ENCODE measurements around the gene ADAMTS16.

ADAMTS16 gene

DNA sequence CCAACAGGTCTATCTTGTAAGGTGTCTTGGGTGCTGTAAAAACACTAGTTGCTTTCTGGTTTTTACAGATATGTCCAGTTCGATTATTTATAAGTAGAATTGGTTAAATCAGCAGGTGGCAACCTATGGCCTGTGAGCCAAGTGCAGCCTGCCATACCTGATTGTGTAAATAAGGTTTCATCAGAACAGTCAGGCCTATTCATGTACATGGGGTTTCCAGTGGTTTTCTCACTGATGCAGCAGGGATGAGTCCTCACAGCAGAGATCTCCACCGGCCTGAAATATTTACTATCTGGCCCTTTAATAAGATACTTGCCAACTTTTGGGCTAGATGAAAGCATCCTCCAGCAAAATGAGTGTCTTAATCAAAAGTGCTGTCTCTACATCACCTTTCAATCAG lies 149.4 kb downstream of the ADAMTS16 start:
- no peak for DNase-seq

DNA sequence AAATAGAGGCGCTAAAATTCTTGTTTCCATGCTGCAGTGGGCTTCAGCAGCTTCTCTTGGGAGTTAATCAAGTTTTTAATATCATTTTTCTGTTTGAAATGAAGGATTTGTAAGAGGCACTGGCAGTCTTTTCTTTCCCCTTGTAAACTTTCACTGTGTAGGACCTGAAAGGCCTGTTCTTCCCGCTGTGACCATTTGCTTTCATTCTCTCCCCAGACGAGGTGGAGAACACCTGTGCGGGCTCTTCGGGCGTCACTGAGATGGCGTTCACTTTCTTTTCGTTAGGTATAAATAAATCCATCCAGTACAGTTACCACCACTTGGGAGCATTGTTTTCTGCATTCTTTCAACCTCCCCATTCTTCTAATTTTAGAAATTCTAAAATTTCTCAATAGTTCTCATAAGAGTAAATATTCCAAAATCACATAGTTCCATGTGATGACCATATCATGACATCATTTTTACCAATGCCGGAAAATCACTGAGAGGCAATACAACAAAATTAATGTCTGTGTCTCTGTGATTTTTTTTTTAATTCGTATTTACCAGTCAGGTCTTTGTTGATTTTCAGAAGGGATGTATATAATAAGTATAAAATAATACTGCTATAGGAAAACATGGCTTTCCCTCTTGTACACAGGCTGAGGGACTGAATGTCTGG lies 150.7 kb downstream of the ADAMTS16 start:
- DNase-seq: no peak

DNA sequence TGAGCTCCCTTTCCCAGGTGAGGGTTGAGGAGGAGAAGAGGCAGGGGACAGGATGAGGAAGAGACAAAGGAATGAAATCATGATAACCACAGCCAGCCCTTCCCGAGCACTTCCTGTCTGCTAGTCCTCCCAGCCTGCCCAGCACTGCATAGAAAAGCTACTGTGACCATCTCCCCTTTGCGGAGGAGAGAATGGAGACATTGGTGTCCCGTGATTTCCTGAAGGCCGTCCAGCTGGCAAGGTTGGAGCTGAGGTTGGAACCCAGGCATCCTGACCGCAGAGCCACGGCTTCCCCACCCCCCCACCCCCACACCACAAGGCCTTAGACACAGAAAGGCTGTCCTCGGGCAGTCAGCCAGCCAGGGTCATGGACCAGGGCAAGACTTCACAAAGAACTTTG lies 151.2 kb downstream of the ADAMTS16 start:
- DNase-seq: no peak

DNA sequence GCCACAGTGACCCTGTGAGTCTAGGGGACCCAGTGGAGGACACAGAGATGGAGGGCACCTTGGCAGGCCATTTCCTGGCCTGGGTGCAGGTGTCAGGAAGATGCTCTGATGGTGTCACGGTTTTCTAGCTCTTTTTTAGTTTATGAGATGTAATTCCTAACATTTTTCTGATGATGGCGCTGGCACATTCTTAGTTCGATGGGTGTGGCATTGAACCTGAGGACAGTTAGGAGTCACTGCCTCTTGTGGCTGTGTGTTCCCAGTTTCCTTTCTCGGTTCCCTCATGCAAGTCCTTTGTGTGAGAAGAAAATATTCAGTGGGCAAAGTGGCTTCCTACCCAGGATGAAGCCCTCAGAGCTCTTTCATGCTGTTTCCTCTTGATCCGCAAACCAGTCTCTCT lies 152.9 kb downstream of the ADAMTS16 start:
- no peak for DNase-seq

DNA sequence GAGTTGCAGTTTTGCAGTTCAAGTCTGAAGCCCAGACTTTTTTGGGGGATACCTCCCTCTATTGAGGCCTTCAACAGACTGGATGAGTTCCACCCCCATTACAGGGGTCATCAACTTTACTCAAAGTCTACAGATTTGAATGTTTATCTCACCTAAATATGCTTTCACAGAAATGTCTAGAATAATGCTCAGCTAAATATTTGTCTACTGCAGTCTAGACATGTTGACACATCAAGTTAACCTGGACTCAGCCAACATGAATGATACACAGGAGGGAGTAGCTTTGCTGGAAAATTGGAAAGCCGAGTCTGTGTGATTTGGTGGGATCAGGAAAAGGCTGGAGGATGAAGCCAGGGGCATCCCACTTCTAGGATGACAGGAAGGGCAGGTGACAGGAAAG lies 154.3 kb downstream of the ADAMTS16 start:
- DNase-seq: no peak

DNA sequence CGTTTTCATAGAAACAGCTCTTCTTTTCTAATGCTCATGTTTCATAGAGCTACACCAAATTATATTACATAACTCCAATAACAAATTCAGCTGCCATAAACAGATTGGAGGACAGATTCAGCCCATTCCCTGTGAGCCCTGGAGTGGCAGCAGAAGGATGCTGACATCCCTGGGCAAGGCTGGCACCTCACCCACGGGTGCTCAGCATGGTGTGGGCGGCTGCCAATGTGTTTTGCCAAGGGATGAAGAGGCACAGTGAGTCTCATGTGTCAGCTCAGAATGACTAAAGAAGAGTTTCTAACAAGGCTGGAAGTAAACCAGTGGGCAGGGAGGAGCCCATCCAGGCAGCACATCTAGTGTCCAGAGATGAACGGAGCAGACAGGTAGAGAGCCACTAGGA lies 155.2 kb downstream of the ADAMTS16 start:
- no peak for DNase-seq

DNA sequence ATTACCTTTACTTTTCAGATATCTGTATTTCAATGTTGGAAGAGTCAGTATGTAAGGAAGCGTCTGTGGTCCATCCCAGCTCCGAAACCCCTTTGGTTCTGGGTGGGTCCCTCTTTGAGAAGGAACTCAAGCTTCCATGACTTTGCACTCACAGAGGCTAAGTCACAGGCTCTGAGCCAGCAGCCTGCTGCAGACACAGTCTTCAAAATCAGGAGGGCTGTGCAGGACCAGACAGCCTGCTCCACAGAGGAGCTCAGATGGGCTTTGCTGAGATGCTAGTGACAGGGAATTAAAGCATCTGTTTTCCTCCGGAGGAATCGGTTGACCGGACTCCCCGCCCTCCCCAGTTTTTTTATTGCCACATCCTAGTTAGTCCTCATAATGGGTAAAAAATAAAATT lies 155.9 kb downstream of the ADAMTS16 start:
- no peak for DNase-seq

DNA sequence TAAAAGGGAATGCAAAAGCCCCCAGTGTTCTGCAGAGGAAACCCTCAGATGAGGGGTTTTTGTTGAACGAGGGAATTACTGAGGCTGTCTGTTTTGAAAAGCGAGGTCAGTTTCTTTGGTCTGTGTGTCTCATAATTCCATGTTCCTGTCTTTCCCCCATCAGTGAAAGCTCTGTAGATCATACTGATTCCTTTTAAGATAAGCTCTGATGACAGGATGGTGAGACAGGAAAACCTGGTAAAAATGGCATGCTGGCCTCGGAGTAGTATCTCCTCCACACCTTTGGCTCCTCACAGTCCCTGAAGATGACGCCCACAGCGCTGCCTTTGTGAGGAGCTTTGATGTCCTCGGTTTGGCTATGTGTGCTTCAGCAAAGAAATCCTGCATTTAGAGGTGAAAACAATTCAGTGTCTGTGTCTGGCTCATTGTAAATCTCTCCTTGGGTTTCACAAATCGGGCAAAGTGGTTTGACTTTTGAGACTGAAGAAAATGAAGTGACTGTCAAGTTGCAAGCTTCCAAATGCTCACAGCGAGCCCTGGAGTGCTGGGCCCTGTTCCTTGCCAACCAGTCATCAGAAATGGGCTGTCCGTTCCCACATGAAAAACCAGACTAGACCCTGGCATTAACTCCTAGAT lies 157.4 kb downstream of the ADAMTS16 start:
- no peak for DNase-seq

DNA sequence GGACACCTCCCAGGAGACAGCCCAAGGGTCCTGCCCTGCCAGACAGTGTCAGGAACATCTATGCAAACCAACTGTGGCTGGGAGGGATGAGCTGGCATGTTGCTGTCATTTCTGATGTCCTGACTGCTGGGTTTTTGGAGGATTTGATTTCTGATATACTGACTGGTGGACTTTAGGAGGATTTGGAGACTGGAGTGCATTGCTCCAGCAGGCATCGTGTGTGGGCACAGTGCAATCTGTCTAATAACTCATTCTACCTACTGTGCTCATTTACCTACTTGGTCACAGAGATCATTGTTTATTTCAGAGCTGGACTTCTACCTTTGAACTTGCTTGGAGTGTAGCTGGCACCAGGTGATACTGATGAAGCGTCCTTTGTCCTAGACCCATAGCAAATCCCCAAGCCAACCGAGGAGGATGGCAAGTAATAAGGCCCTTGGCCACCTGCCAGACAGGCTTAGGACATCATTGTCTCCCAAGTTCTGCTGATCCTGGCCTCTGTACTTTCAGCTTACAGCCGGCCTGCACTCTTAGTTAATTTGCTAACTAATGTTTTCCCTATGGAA lies 158.0 kb downstream of the ADAMTS16 start:
- no peak for DNase-seq

DNA sequence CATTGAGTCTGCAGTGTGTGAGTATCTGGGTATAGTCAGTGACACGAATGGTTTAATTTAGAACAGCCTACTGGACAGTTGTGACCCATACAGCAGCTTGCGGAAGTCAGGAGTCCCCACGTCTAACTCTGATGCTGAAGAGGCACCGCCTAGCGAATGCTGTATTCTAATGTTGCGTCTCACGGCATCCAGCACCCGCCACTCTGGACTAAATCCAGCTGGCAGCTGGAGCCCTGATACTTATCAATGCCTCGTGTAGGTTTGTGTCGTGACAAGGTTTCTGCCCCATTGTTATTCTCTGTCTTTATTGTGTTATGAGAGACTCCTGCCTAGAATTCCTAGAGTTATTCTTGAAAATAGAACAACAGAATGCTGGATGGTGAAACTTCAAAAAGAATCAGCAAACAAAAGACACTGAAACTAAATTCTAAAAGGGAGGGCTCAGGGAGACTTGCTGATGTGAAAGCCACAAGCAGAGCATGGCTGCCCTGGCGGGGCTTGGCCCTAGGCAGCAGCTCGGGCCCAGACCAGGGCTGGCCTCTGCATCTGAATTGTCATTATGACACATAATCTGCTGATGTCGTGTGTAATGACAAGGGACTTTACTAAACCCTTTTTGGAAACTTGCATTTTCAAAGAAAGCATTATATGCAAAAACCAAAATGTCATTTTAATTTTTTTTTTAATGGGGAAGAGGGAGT lies 158.9 kb downstream of the ADAMTS16 start:
- no peak for DNase-seq

DNA sequence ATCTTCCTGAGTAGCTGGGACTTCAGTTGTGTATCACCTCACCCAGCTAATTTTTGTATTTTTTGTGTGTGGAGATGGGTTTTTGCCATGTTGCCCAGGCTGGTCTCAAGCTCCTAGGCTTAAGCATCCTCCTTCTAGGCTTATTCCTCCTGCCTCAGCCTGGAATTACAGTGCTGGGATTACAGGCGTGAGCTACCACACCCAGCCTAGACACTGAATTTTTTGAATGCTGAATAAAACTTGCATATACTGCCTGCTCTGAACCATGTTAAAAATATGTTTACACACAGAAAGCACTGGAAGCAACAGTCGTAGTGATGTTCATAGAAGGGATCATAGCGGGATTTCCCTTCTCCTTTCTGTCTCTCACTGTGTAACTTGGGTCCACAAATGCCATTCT lies 161.0 kb downstream of the ADAMTS16 start:
- DNase-seq: no peak

DNA sequence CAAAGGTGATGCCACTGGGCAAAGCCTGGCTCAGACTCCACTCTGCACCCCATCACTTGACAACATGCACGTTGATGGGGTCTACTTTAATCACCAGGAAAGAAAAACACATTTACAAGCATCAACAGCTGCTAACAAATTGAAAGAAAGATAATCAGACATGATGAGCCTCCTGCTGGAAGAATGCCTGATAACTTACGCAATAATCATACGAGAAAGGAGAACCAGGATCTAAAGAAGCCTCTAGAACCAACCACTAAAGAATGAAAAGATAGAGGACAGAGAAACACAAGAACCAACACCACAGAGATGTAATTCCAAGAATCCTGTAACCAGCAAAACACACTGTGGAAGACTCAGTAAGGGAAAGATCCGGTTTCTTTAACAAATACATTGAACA lies 162.1 kb downstream of the ADAMTS16 start:
- no peak for DNase-seq

DNA sequence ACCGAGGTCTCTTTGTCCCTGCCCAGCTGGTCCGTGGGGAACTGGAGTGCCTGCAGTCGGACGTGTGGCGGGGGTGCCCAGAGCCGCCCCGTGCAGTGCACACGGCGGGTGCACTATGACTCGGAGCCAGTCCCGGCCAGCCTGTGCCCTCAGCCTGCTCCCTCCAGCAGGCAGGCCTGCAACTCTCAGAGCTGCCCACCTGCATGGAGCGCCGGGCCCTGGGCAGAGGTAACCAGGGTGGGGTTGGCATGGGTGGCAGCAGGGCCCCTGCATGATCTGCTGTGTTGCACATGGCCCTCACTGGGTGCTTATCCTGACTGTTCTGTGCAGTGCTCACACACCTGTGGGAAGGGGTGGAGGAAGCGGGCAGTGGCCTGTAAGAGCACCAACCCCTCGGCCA lies 163.1 kb downstream of the ADAMTS16 start:
- DNase-seq: no peak

DNA sequence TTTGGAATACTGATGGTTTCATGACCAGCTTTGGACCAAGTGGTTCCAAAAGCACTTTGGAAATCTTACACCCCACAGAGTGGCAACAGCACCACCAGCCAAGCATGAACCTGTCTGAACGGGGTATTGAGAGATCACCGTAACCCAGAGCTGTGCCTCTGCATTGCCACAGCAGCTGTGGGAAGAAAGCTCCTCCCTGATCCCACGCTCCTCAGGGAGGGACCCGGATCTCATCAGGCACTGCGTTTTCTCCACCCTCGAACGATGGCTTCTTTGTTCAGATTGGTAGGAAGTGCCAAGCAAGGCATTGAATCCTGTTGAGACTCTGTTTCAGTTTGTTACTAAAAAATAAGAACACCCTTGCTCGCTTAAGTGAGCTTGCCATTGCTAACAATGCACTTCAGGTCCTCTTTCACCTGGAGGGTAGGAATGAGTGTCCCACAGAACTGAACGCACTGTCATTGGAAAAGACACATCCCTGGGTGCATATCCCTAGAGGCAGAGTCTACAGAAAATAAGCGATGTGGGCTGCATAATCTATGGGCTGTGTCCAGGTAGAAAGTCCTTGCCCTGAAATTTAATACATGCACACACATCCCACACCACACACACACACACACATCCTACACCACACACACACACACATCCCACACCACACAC lies 164.4 kb downstream of the ADAMTS16 start:
- no peak for DNase-seq

DNA sequence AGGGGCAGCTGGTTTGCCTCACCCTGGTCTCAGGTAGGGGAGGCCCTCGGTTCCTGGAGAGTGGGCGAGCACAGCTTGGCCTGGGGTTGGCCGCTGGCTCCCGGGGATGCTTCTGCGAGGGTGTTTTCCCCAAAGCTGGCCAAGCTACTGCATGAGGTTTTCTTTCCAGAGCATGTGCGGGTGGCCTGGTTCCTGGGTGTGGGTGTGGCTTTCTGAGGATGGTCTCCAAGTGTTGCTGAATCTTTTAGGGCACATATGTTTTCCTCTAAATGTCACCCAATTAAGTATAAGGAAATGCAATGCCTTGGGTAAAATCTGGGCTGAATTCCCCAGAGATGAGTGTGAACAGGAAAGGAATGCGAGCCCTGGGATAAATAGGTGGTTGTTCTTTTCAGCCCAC lies 166.6 kb downstream of the ADAMTS16 start:
- no peak for DNase-seq

DNA sequence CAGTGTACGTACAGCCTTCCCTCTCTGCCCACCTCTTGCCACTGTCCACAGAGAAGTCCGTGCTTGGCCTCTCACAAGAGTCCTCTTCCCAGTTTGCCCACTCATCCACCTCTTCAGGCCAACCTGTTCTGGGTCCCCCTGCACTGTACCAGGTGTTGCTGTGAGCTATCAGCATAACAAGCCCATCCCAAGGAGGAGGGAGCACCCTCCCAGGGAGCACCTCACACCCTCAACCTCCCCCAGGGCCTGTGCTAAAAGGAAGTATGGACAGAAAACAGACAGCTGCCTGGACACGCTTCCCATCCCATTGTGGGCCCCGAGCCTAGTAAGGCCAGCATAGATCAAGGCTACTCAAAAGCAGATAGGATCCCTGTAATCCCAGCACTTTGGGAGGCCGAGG lies 168.2 kb downstream of the ADAMTS16 start:
- DNase-seq: no peak

DNA sequence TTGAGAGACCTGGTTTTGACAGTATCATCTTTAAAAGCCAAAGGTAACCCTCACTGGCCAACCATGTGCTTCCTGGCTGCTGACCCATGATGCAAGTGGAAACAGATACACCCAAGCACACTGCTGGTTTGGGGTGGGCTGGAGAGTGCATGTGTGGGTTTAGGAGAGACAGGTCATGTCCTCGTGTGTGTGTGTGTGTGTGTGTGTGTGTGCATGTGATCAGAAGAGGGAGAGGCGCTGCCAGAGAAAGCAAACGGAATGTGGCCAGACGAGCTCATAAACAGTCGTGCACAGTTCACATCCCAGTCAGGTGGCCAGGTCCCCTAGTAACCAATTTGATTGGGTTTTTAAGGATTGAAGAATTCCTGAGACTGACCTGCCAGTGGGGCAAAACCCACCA lies 169.5 kb downstream of the ADAMTS16 start:
- DNase-seq: no peak

DNA sequence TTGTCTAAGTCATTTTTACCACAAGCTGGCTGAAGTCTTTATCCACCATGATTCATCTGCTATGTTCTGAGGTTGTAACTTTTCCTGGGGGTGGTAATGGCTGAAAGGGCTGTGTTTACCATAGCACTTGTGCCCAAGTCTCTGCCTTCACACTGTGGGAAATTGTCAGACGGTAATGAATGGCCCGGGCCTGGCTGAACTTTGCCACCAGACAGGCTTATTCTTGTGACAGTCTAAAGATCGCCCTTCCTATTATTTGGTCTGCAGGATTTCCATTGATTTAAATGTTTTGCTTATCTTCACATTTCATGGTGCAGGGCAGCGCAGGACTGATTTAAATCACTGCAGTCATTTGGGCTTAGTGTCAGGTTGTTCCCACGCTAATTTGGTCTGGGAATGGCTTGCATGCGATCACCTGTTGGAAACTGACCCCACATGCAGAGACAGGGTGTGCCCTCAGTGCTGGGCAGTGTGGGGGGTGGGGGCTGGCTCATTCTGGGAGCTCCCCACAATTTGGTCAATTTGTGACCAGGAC lies 173.0 kb downstream of the ADAMTS16 start:
- DNase-seq: no peak

DNA sequence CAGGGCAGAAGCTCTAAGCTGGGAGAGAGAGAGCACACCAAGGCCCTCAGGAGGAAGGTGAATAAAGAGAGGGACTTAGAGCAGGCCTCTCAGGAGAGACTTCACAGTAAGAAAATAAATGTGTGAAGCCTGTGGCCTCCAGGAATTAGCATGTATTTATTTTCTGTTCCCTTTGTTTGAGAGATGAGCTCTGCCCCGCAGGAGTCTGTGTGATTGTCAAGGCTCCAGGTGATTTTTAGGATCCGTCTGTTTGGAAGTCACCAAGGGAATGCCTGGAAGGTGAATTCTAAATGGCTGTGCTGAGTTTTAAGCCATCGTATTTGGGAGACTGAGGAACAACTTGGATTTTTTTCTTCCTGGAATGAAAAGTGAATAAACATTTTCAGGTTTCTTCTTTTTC lies 174.0 kb downstream of the ADAMTS16 start:
- no peak for DNase-seq

DNA sequence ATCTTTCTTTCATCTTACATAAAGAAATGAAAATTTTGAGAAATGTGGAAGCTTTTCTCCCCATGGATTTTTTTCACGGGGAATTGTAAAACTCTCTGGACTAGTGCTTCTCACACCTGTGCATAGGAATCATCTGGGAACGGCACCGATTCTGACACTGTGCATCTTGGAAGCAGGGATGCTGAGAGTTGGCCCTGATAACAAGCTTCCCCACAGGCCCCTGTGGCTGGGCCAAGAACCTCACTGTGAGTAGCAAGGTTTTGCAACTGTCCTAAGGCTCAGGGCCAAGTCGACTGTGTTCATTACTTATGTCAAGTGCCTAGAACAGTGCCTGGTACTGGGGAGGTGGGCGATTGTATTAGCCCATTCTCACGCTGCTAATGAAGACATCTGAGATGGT lies 174.5 kb downstream of the ADAMTS16 start:
- no peak for DNase-seq

DNA sequence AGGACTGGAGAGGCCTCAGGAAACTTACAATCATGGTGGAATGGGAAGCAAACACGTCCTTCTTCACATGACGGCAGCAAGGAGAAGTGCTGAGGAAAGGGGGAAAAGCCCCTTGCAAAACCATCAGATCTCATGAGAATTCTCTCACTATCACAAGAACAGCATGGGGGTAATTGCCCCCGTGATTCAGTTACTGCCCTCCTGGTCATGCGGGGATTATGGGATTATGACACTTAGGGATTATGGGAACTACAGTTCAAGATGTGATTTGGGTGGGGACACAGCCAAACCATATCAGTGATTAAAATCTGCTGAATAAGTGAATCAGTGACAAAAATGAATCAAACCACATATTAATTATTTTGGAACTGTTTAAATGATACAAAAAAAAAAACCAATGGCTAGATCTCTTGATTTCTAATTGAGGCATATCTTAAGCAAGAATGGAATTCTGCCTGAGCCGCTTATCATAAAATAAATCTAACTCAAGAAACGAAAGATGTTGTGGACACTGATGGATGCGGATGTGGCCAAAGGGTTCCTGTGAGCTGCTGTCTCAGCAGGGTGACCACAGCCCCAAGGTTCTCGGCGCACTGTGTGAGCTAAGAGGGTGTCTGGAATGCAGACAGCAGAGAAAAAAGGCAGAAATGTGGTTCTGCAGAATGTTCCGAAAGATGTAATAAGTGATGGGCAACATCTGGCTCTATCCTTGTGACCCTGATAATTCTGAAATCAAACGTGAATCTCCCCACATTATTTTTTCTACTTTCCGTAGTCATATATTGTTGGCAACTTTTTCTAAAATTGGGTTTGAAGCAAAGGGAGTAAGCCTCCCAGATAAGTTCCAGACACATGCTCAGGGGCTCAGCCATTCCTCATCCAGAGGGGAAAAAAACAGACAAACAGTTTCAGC lies 175.2 kb downstream of the ADAMTS16 start:
- DNase-seq: no peak

DNA sequence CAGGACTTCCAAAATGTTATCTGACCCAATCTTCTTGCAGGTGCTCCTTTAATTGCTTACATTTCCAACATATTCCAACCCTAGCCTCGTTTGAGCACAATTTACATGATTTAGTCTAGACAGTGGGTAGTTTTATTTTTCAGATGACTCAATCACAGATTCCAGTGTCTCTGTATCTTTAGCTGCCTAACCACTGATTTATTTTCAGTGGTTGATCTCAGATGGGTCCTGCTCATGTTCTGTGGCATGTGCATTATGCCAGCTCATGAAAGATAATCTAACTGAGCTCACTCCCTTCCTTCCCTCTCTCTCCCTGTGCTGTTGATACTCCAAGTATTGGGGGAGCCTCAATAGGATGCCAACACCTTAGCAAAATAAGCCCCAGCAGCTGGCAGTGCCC lies 176.2 kb downstream of the ADAMTS16 start:
- DNase-seq: no peak

Measured in activated CD8-positive, alpha-beta memory T cell treated with anti-CD3 and anti-CD28 coated beads for 24 hours (primary cell).